Erythroblast (primary cell): ENCODE data around the gene NAALAD2.

ENCODE experiments used
- GATA1 ChIP-seq: IDR thresholded peaks from 2 replicates; pipeline ENCODE4 v1.6.1; 2011; ENCODE audit warnings: low read depth, mild to moderate bottlenecking, control low read depth, low read length, moderate library complexity
- POLR2A ChIP-seq: IDR thresholded peaks from 2 replicates; pipeline ENCODE4 v1.6.1; 2011; ENCODE audit warnings: mild to moderate bottlenecking, low read length

GRCh38 chr11:90213322-90213721, 78.9 kb downstream of the NAALAD2 start:
- TF ChIP-seq POLR2A, result no peak
- no peak for TF ChIP-seq GATA1
